GM18951 (cell line): ENCODE measurements around the gene FBXL17.

Source experiments
- POLR2A ChIP-seq: IDR thresholded peaks from 4 replicates; pipeline ENCODE4 v1.6.1; 2011; ENCODE audit warnings: mild to moderate bottlenecking; ENCODE audit not compliant: insufficient read length, insufficient read depth; ENCODE audit errors: extremely low read depth
- in situ Hi-C: fragments of 300-500 bp; cut with MboI; formaldehyde crosslinking; loops from one replicate; pipeline ENCODE4 v1.12.0; 2022; ENCODE audit warnings: low sequenced_read_pairs, mixed read lengths, inconsistent platforms; ENCODE audit not compliant: unreplicated experiment

FBXL17 gene

GRCh38 chr5:107925200-107925599 is 456.7 kb downstream of the FBXL17 start:
- no peak for TF ChIP-seq POLR2A
- in situ Hi-C loops, result no loop called here

- TF ChIP-seq POLR2A, result no peak
- in situ Hi-C loops, result no loop called here
Measured at GRCh38 chr5:107919969-107920368, 461.9 kb downstream of the FBXL17 start.

- in situ Hi-C loops, result no loop called here
- TF ChIP-seq POLR2A, result no peak
Measured at GRCh38 chr5:107919361-107919760, 462.5 kb downstream of the FBXL17 start.

GRCh38 chr5:107917983-107918382 is 463.9 kb downstream of the FBXL17 start:
- no peak for TF ChIP-seq POLR2A
- in situ Hi-C loops, result no loop called here

GRCh38 chr5:107916731-107917725 is 464.9 kb downstream of the FBXL17 start:
- no peak for TF ChIP-seq POLR2A
- in situ Hi-C loops, result no loop called here

- no peak for TF ChIP-seq POLR2A
- in situ Hi-C loops, result no loop called here
Measured at GRCh38 chr5:107915176-107915812, 466.6 kb downstream of the FBXL17 start.

GRCh38 chr5:107913494-107913893 is 468.4 kb downstream of the FBXL17 start:
- TF ChIP-seq POLR2A, result no peak
- in situ Hi-C loops, result no loop called here

GRCh38 chr5:107900721-107901120 is 481.2 kb downstream of the FBXL17 start:
- in situ Hi-C loops, result no loop called here
- no peak for TF ChIP-seq POLR2A

- TF ChIP-seq POLR2A, result no peak
- in situ Hi-C loops, result no loop called here
Measured at GRCh38 chr5:107894361-107894760, 487.5 kb downstream of the FBXL17 start.

GRCh38 chr5:107893642-107894041 is 488.3 kb downstream of the FBXL17 start:
- no peak for TF ChIP-seq POLR2A
- in situ Hi-C loops, result no loop called here

GRCh38 chr5:107889387-107889786 is 492.5 kb downstream of the FBXL17 start:
- in situ Hi-C loops, result no loop called here
- TF ChIP-seq POLR2A, result no peak

GRCh38 chr5:107888541-107888940 is 493.4 kb downstream of the FBXL17 start:
- no peak for TF ChIP-seq POLR2A
- in situ Hi-C loops, result no loop called here

- in situ Hi-C loops, result no loop called here
- TF ChIP-seq POLR2A, result no peak
Measured at GRCh38 chr5:107887166-107887943, 494.5 kb downstream of the FBXL17 start.
